Body of pancreas (tissue), 4 donors: ENCODE measurements around the gene MAP3K4.

Experiments
- POLR2A ChIP-seq, 3 donors: fragments of 450-650 bp; IDR thresholded peaks; one replicate each; pipeline ENCODE4 v1.6.1; 2016; ENCODE audit warnings: antibody characterized with exemption in 3 of 3, mild to moderate bottlenecking in 2 of 3
- TF ChIP-seq, protein P1 (sequence below), 7 experiments: fragments of 450-650 bp in 4 of 7; fragments of 200-600 bp in 3 of 7; sonication (generic) in 3 of 7; IDR thresholded peaks; one replicate each; pipeline ENCODE4 v1.5.1; 2016 to 2019; ENCODE audit warnings: antibody characterized with exemption in 7 of 7

- TF ChIP-seq, protein P1, sequence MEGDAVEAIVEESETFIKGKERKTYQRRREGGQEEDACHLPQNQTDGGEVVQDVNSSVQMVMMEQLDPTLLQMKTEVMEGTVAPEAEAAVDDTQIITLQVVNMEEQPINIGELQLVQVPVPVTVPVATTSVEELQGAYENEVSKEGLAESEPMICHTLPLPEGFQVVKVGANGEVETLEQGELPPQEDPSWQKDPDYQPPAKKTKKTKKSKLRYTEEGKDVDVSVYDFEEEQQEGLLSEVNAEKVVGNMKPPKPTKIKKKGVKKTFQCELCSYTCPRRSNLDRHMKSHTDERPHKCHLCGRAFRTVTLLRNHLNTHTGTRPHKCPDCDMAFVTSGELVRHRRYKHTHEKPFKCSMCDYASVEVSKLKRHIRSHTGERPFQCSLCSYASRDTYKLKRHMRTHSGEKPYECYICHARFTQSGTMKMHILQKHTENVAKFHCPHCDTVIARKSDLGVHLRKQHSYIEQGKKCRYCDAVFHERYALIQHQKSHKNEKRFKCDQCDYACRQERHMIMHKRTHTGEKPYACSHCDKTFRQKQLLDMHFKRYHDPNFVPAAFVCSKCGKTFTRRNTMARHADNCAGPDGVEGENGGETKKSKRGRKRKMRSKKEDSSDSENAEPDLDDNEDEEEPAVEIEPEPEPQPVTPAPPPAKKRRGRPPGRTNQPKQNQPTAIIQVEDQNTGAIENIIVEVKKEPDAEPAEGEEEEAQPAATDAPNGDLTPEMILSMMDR (IDR thresholded peaks at IDR 0.05), result no peak
- no peak for TF ChIP-seq POLR2A (IDR thresholded peaks at IDR 0.05)
These were observed 7.9 kb downstream of the MAP3K4 start for GRCh38 chr6:160999516-160999915.
